Measurements from ENCODE around the gene CTTN. TPM values are rescaled to one million over a fixed set of nuclear protein-coding genes. Genes with fewer than 3 reads are reported as not detected.

Gene CTTN
- total RNA-seq, 1 donor from 2014 or later, result 412 TPM

GRCh38 chr11:70360211-70360610 lies 38.1 kb upstream of the CTTN start:
- H3K4me3 ChIP-seq (ENCODE audit: low read depth, low read length), result no peak overlapping the region
- no peak for DNase-seq (ENCODE audit: low read depth)
- no peak for TF ChIP-seq CTCF (IDR thresholded peaks at IDR 0.05; ENCODE audit: insufficient read depth, low read length, severe bottlenecking)
- H3K27me3 ChIP-seq (ENCODE audit: control insufficient read depth, insufficient read depth, low read length), result no peaks in the 10 kb centered on the region
- FAIRE-seq, result no peak
- H3K36me3 ChIP-seq (ENCODE audit: control insufficient read depth, insufficient read depth, low read length), result peaks cover 18% of the 10 kb centered on the region

DNA sequence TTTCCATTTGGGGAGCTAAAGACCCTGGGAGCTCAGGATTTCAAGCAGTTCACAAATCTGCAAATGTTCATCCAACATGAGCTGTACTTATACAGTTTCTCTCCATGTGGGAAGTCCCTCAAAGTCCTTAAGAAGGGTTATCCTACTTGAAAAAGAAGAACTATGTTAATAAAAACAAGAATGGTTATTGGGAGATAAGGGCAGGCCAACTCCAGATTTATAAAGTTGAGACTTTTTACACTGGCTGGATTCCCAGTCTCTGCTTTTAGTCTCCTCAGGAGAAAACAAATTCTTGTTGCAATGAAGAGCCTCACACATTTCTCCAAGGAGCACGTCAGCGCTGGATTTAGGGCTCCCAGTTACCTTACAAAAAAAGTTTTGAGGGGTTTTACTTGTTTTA lies 34.2 kb upstream of the CTTN start:
- H3K36me3 ChIP-seq (ENCODE audit: control insufficient read depth, insufficient read depth, low read length), result peaks cover 12% of the 10 kb centered on the region
- no peak for DNase-seq (ENCODE audit: low read depth)
- FAIRE-seq, result no peak
- H3K4me3 ChIP-seq (ENCODE audit: low read depth, low read length), result no peak overlapping the region
- H3K27me3 ChIP-seq (ENCODE audit: control insufficient read depth, insufficient read depth, low read length), result no peaks in the 10 kb centered on the region
- TF ChIP-seq CTCF (IDR thresholded peaks at IDR 0.05; ENCODE audit: insufficient read depth, low read length, severe bottlenecking), result no peak

DNA sequence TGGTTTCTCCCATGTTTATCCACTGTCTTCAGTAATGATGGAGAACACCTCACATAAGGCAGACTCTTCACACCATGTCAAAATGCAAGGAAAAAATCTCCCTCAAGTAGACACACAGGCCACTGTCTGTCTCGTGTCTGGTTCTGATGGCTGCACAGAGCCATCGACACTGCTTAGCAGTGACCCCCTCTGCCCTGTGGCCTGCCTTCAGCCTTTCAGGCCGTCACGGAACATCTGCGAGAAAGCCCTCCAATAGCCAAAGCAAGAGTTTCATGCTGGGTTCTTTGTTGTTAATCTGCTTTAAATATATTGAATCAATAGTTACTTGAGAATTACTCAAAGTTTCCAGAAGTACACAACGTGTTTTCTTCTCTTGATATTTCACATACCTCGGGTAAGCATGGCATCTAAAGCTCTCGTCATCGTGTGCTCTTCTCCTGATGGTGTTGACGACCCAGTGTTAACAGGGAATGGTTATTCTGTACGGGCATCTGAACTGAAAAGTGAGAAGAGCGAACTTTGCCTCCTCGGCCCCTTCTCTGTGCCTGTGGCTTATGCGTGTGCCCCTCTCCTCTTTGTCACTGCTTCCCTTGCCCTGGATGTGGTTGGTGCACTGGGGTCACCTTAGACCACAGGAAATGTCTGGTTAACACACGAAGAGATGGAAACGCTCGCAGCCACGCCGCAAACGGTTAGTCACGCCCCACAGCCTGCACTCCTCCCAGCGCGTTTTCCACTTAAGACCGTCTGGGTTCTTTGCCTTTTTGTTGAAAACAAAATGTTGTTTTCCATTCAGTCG lies 33.4 kb upstream of the CTTN start:
- no peak for FAIRE-seq
- Histone ChIP-seq H3K36me3 (ENCODE audit: control insufficient read depth, insufficient read depth, low read length) (peaks cover 11% of the 10 kb centered on the region), H3K27me3 (ENCODE audit: control insufficient read depth, insufficient read depth, low read length) (no peaks in the 10 kb centered on the region), H3K4me3 (ENCODE audit: low read depth, low read length) (no peak overlapping the region)
- no peak for DNase-seq (ENCODE audit: low read depth)
- no peak for TF ChIP-seq CTCF (IDR thresholded peaks at IDR 0.05; ENCODE audit: insufficient read depth, low read length, severe bottlenecking)

DNA sequence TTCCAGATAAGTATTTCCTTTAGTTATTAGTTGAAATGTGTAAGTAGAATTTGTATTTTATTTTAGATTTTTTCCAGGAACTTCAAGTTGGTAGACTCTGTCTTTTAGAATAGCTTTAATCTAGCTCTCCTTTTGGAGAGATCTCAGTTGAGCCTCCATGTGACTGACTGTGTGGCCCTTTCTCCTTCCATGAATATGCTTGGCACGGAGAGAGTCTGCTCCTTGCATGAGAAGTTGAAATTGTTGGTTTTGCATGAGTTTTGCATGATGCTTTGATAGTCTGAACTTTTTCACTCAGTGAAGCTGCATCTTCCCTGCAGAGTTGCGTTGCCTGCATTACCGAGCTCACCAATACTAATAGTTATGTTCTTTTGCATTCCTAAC lies 32.8 kb upstream of the CTTN start:
- no peak for DNase-seq (ENCODE audit: low read depth)
- Histone ChIP-seq H3K36me3 (ENCODE audit: control insufficient read depth, insufficient read depth, low read length) (peaks cover 10% of the 10 kb centered on the region), H3K4me3 (ENCODE audit: low read depth, low read length) (no peak overlapping the region), H3K27me3 (ENCODE audit: control insufficient read depth, insufficient read depth, low read length) (no peaks in the 10 kb centered on the region)
- no peak for TF ChIP-seq CTCF (IDR thresholded peaks at IDR 0.05; ENCODE audit: insufficient read depth, low read length, severe bottlenecking)
- no peak for FAIRE-seq

- DNase-seq (ENCODE audit: low read depth) (no peak), FAIRE-seq (no peak)
- no peak for TF ChIP-seq CTCF (IDR thresholded peaks at IDR 0.05; ENCODE audit: insufficient read depth, low read length, severe bottlenecking)
- peaks cover 9% of the 10 kb centered on the region for H3K36me3 ChIP-seq (ENCODE audit: control insufficient read depth, insufficient read depth, low read length)
- H3K4me3 ChIP-seq (ENCODE audit: low read depth, low read length), result no peak overlapping the region
- H3K27me3 ChIP-seq (ENCODE audit: control insufficient read depth, insufficient read depth, low read length), result no peaks in the 10 kb centered on the region
These were observed 31.3 kb upstream of the CTTN start for GRCh38 chr11:70367071-70367470.

DNA sequence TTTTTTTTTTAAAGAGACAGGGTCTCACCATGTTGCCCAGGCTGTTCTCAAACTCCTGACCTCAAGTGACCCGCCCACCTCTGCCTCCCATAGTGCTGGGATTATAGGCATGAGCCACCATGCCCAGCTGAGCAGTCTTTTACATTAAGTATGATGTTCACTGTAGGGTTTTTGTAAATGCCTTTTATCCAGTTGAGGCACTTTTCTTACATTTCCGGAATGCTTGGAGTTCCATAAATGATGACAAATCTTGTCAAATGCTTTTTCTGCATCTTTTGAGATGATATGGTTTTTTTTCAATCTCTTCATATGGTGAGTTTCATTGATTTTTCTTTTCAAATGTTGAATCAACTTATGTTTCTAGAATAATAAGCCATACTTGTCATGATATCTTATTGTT lies 29.4 kb upstream of the CTTN start:
- no peak for DNase-seq (ENCODE audit: low read depth)
- H3K27me3 ChIP-seq (ENCODE audit: control insufficient read depth, insufficient read depth, low read length), result no peaks in the 10 kb centered on the region
- no peak for TF ChIP-seq CTCF (IDR thresholded peaks at IDR 0.05; ENCODE audit: insufficient read depth, low read length, severe bottlenecking)
- no peak overlapping the region for H3K4me3 ChIP-seq (ENCODE audit: low read depth, low read length)
- no peak for FAIRE-seq
- peaks cover 9% of the 10 kb centered on the region for H3K36me3 ChIP-seq (ENCODE audit: control insufficient read depth, insufficient read depth, low read length)

Measured in bronchial epithelial cell (primary cell).